Aortic smooth muscle cell (primary cell): ENCODE data around the gene IMPDH2. TPM values are rescaled to one million over a fixed set of nuclear protein-coding genes. Genes with fewer than 3 reads are reported as not detected.

ENCODE experiments used
- total RNA-seq: library from RNA; depleted of rRNA; stranded (reverse); fragments of >200 nt; gene quantifications from 2 replicates; pipeline ENCODE4 v1.2.3, GENCODE V29; 2014

Gene IMPDH2
- total RNA-seq, result 270 and 337 TPM in 2 replicates

GRCh38 chr3:49028673-49029562, at the start of gene IMPDH2:
Gene IMPDH2 (minus strand): TSS chr3:49029398. CDS start chr3:49029350, 48 bp downstream.

DNA sequence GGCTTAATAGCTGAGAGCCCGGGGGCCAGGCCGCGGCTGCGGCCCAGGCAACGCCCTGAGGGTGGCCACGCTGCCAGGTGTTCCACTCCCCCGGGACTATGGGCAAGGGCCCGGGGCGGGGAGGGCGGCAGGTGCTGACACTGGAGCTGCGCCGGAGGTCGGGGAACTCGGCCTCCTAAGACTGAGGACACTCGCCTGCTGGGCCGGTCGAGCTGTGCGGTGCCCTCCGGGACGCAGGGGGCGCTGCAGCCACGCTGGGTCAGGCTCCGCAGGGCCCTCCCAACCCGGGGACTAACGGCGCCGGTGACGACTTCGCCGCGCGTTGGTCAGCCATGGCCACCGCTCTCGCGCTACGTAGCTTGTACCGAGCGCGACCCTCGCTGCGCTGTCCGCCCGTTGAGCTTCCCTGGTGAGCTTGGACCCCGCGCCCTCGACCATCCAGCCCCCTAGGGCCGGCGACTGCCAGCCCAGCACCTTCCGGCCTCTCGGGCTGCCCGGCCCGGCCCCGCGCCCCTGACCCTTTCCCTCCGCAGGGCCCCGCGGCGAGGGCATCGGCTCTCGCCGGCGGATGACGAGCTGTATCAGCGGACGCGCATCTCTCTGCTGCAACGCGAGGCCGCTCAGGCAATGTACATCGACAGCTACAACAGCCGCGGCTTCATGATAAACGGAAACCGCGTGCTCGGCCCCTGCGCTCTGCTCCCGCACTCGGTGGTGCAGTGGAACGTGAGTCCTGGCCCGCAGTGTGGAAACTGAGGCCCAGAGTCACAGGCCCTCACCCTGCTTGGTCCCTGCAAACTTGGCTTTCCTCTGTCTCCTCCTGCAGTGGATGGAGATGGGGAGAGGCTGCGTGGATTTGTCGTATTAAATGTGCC, 7.1 kb downstream of the IMPDH2 start, which contains the start of gene NDUFAF3:
Gene NDUFAF3 (plus strand): TSS at position 309 of the 875 bp plus-strand sequence. CDS start 24 bp downstream, at position 333.

DNA sequence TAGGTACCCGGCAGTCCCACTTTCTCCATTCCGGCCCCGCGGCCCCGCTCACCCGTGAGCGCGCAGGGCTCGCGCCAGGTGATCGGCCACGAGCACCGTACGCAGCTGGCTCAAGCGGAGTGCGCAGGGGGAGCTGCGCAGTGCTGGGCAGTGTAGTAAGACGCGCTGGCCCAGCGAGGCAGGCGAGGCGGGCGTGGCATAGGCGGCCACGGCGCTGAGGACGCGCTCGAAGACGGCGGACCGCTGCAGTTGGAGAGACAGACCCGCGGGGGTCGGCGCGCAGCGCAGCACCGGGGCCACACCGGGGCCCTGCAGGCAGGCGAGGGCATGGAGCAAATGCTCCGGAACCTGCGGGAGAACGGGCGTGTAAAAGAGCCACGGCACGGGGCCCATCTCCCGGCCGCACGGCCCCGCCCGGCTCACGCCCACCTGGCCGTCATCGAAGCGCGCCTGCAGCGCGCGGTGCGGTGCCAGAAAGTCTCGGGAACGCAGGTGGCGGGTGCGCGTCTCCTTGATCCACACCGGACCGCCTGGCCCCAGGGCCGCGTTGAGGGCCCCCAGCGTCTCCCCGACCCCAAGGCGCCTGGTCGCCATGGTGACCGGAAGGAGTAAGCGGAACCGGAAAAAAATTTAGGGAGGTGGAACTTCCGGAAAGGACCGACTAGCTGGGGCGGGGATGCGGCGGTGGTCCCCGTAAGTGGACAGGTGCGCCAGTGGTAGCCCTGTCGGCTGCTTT, 11.1 kb downstream of the IMPDH2 start, which contains the start of gene DALRD3:
Gene DALRD3 (minus strand): TSS at position 610 of the 736 bp plus-strand sequence. CDS start 16 bp downstream, at position 594.

DNA sequence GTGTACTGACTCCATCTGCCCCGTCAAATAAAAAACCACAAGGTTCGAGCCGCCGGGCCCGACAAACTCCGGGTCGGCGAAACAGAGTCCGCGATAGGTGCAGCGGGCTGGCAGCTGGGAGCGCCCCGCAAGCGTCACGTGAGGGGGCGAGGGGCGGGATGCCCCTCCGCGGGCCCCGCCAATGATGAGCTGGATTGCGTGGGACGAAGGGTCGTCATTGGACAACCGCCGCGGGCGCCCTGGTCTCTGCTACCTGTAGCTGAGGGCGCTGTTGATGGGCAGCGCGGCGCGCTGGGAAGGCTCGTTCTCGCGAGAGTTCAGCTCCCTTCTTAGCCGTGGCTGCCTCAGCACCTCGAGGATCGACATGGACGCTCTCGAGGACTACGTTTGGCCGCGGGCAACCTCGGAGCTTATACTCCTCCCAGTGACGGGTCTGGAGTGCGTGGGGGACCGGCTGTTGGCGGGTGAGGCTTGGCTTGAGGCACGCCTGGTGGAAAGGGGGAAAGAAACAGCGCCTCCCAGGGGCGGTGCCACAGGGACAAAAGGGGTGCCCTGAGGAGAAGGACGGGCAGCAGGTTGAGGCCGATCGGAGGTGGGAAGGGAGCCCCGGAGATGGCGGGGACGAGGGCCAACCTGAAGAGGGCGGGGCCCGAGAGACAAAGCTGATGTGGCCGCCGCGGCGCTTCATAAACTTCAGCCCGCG, 22.0 kb downstream of the IMPDH2 start, which contains the start of gene WDR6:
Gene WDR6 (plus strand): TSS at position 324 of the 703 bp plus-strand sequence. CDS start 41 bp downstream, at position 365.

GRCh38 chr3:48989796-48990635, 39.2 kb downstream of the IMPDH2 start, which contains the start of gene P4HTM:
Gene P4HTM (plus strand): TSS chr3:48990241. CDS start chr3:48990257, 16 bp downstream.

Other genes starting within 250 kb of the IMPDH2 start
- gene PRKAR2A, start 181.5 kb downstream of the IMPDH2 start, total RNA-seq, result 25.8 and 30.6 TPM in 2 replicates
- gene SLC25A20, start 130.5 kb downstream of the IMPDH2 start, total RNA-seq, result 31.6 and 34.6 TPM in 2 replicates
- gene ARIH2, start 110.6 kb downstream of the IMPDH2 start, total RNA-seq, result 74.6 and 77.7 TPM in 2 replicates
- 39.0 and 50.3 TPM in 2 replicates for gene P4HTM, start 39.2 kb downstream of the IMPDH2 start, total RNA-seq
- 46.5 and 55.2 TPM in 2 replicates for gene WDR6, start 22.0 kb downstream of the IMPDH2 start, total RNA-seq
- gene DALRD3, start 10.8 kb downstream of the IMPDH2 start, total RNA-seq, result 52.5 and 55.8 TPM in 2 replicates
- gene NDUFAF3, start 7.3 kb downstream of the IMPDH2 start, total RNA-seq, result 94.3 and 111 TPM in 2 replicates
- gene QRICH1, start 64.7 kb upstream of the IMPDH2 start, total RNA-seq, result 51.3 and 59.6 TPM in 2 replicates
- gene QARS1, start 75.4 kb upstream of the IMPDH2 start, total RNA-seq, result 187 and 230 TPM in 2 replicates
- gene USP19, start 91.4 kb upstream of the IMPDH2 start, total RNA-seq, result 37.3 and 40.2 TPM in 2 replicates
- 648 and 801 TPM in 2 replicates for gene LAMB2, start 103.7 kb upstream of the IMPDH2 start, total RNA-seq
- gene CCDC71, start 136.9 kb upstream of the IMPDH2 start, total RNA-seq, result 16.3 and 17.0 TPM in 2 replicates
- 28.8 and 32.0 TPM in 2 replicates for gene KLHDC8B, start 142.2 kb upstream of the IMPDH2 start, total RNA-seq
- 1.1 and 2.1 TPM in 2 replicates for gene C3orf62, start 247.8 kb upstream of the IMPDH2 start, total RNA-seq